Stimulated activated CD8-positive, alpha-beta memory T cell treated with anti-CD3 and anti-CD28 coated beads, Interleukin-12 subunit alpha, Interleukin-12 subunit beta, amount 100 ng/mL, for 1 hour (primary cell): Measurements from ENCODE around the gene STEAP1.

ENCODE experiments used
- DNase-seq: peaks from one replicate; pipeline ENCODE4 v3.0.0-alpha.2; 2020; ENCODE audit warnings: low read depth

Gene STEAP1

DNA sequence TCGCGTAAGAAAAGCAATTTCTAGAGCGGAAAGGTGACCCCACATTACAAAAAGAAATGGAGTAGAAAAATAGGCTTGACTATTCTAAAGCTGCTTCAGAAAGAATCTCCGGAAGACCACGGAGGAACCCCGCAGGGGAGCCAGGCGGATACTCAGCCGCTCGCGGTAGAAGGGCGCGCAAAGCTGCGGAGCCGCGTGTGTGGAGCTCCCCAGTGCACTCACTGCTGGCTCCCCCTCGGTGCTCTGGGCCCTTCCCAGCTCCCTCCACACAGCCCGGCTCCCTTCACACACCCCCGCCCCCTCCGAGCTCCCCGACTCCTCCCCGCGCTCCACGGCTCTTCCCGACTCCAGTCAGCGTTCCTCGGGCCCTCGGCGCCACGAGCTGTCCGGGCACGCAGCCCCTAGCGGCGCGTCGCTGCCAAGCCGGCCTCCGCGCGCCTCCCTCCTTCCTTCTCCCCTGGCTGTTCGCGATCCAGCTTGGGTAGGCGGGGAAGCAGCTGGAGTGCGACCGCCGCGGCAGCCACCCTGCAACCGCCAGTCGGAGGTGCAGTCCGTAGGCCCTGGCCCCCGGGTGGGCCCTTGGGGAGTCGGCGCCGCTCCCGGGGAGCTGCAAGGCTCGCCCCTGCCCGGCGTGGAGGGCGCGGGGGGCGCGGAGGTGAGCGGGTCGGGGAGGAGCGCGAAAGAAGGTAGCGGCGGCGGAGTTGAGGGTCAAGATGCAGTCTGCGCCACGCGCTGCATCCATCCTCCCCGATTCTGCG, 57.3 kb downstream of the STEAP1 start, which contains the start of gene STEAP2:
Gene STEAP2, plus strand, starts transcription at position 350 of the 758 bp plus-strand sequence. CDS start 13,343 bp downstream, outside the sequence.
- DNase-seq: no peak

DNA sequence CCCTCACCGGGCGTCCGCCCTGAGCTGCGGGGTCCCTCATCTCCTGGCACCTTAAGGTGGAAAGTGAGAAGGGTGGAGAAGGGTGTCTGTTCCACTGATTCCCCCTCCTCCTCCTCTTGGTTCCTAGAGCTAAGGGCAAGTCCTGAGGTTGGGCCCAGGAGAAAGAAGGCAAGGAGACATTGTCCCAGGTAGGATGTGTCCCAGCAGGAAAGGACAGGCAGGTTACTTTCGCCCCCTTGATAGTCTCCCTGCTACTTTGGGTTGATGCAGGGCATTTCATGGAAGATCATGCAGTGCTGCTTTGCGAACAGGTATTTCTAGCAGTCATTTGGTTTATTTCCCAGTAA, 57.9 kb downstream of the STEAP1 start:
- DNase-seq: no peak

DNA sequence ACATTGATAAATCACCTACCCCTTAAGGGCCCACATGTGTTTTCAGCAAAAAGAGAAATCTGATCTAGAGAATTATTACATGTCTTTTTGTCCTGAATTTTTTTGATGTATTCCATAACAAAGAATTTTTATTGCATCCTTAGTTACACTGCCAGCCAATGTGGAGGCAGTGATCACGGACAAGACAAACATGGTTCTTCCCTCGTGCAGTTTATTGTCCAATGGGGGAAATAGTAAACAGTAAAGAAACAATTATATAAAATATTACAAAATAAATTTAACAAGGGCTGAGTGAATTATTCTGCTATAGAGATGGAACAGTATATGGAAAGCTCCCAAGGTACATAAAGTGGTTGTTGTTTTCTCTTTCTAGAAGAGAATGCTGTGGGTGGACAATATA, 59.3 kb downstream of the STEAP1 start:
- no peak for DNase-seq
